ENCODE data around the gene CWC27.
"Not testable (repeated sequence)": the region's sequence is repeated elsewhere in the genome, so short reads cannot be mapped to it uniquely, and the experiment has no call there.

CWC27 gene

DNA sequence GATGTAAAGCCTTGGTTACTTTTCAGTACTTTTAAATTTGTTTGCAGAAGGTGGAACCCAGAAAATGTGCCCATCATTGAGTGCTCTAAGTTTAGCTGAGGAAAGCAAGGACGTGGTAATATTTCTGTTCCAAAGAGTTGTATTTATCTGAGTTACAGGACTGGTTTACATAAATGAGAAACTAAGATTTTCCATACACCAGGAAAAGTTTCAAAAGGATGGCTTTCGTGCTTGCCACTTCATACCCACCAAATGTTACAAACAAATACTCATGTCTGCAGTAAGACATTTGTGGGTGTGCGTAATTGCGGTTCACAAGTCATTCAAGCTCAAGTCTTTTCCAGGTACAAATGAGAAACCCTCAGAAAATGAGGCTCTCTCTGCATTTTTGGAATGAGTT lies 68.1 kb downstream of the CWC27 start:
- no peak for DNase-seq (ENCODE audit: low read depth in 3 of 3, low spot score in 1 of 3)

DNA sequence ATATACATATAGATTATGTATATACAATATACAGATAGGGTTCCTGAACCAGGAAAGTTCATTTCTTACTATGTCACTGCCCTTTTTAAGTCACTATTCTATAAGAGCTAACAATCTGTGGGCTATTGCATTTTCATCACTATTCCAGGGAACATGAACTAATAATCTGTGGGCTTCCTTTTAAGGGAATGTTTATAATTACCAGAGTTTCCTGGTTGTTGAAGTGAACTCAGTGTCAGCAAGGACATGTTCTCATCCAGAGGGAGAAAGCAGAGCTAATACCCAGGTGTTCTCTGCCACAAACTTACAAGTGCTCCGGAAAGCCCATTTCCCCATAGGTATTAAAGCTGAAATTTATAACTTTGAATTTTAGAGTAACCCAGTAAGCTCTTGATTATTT lies 69.6 kb downstream of the CWC27 start:
- DNase-seq (ENCODE audit: low read depth in 3 of 3, low spot score in 1 of 3), result no peak

DNA sequence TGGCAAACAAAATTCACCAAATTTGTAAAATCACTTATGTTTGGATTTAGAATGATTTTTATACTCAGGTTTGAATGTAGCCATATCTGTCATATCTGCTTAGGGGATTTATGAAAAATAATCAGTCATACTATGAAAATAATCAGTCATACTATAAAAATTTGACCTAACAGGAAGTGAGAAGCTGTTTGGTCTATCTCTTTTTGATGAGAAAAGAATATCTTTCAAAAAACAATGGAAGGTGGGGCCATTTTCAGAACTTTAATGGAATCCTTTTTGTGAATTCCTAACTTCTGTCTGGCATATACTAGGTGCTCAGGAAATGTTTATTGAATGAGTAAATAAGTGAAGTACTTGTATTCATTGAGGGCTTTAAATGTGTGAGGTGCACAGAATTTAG lies 70.1 kb downstream of the CWC27 start:
- no peak for DNase-seq (ENCODE audit: low read depth in 3 of 3, low spot score in 1 of 3)

- DNase-seq (ENCODE audit: low read depth in 3 of 3, low spot score in 1 of 3), result no peak
Observed at GRCh38 chr5:64839936-64840335, 71.2 kb downstream of the CWC27 start.

- DNase-seq (ENCODE audit: low read depth in 3 of 3, low spot score in 1 of 3), result no peak
Observed at GRCh38 chr5:64840958-64841357, 72.2 kb downstream of the CWC27 start.

- DNase-seq (ENCODE audit: low read depth in 3 of 3, low spot score in 1 of 3), result no peak
Observed at GRCh38 chr5:64853777-64854176, 85.0 kb downstream of the CWC27 start.

GRCh38 chr5:64854855-64855254 lies 86.1 kb downstream of the CWC27 start:
- no peak for DNase-seq (ENCODE audit: low read depth in 3 of 3, low spot score in 1 of 3)

GRCh38 chr5:64859881-64860280 lies 91.2 kb downstream of the CWC27 start:
- no peak for DNase-seq (ENCODE audit: low read depth in 3 of 3, low spot score in 1 of 3)

GRCh38 chr5:64861281-64861680 lies 92.6 kb downstream of the CWC27 start:
- DNase-seq (ENCODE audit: low read depth in 3 of 3, low spot score in 1 of 3), result no peak

GRCh38 chr5:64864171-64864570 lies 95.4 kb downstream of the CWC27 start:
- no peak for DNase-seq (ENCODE audit: low read depth in 3 of 3, low spot score in 1 of 3)

- DNase-seq (ENCODE audit: low read depth in 3 of 3, low spot score in 1 of 3), result no peak
Observed at GRCh38 chr5:64865662-64866061, 96.9 kb downstream of the CWC27 start.

DNA sequence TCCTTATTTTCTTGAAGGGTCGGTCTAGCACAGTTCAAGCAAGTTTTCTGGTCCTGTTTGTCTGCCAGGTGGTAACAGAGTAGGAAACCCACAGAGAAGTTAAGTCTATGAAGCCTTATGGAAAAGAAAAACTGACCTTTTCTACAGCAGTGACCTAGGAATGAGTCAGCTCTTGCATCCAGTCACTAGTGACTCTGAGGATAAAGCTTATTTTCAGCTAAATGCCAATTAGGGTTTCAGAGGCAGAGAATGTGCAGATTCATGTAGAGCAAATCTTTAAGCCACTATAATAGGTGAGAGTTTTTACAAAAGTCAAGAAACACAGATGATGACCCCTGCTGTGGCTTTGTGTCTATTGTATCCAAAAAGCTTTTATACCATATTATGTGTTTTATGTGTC lies 100.7 kb downstream of the CWC27 start:
- DNase-seq (ENCODE audit: low read depth in 3 of 3, low spot score in 1 of 3), result no peak

- DNase-seq (ENCODE audit: low read depth in 3 of 3, low spot score in 1 of 3), result no peak
Observed at GRCh38 chr5:64872044-64872443, 103.3 kb downstream of the CWC27 start.

- no peak for DNase-seq (ENCODE audit: low read depth in 3 of 3, low spot score in 1 of 3)
Observed at GRCh38 chr5:64873441-64873840, 104.7 kb downstream of the CWC27 start.

DNA sequence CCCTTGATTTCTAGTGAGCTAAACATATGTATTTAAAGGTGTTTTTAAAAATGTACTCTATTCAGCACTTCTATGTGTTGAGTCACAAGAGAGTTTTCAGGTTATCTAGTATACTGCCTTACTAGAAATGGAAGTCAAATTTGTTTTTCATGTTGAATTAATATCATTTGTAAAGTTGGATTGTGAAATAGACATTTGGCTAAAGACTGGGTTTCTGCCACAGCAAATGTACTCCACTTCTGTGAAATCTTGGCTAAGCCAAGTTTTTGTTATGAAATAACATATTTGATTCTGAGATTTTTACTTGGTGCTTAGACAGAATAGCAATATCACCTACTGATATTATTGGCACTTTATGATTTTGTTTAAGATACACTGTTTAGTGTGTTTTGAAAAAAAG lies 106.0 kb downstream of the CWC27 start:
- DNase-seq (ENCODE audit: low read depth in 3 of 3, low spot score in 1 of 3), result no peak

DNA sequence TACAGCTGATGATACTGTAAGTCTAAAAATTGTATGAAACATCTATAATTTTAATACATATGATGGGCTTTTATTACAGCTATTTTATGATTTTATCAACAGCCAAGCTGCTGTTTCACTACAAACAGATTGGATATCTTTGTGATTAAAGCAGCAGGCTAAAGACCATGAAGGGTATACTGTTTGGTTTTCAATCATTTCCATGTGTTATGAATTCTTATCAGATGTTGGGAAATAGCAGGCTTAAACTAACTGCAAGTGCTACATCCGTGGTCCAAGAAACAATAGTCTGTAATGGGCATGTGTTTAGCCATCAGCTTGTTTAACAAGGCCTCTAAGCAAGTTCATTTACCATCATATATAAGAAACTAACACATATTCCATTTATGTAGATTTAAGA lies 107.5 kb downstream of the CWC27 start:
- DNase-seq (ENCODE audit: low read depth in 3 of 3, low spot score in 1 of 3), result no peak

DNA sequence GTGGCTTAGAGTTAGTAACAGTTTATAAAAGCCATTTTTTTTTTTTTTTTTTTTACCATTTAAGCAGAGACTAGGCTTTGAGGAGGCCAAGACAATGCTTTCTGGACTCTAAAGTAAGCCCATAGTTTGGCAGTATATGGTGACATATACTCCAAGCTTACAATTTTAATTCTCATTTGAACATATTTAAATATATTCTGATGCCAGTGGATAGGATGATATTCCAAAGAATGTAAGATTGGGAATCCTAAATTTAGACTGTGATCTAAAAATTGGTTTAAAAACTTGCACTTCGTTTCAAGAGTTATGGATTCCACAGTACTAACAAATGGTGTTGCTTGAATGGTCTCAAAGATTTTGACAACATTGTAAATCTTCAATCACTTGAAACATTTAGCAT lies 112.1 kb downstream of the CWC27 start:
- DNase-seq (ENCODE audit: low read depth in 3 of 3, low spot score in 1 of 3), result no peak

DNA sequence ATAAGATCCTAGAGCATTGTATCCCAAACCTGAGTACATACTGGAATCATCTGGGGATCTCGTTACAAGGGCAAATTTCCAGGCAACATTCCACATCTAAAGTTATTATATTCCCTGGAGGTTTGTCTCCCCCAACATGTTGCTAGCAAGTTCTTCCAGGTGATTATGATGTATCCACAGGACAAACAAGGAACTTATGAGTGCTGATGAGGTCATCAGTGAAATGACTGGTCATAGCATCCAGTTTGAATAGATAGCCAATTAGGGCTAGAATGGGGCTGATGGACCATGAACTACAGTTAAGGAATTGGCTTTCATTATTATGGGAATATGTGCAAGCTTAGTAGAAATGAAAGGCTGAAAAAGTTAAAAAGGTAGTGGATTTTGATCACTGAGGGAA lies 115.2 kb downstream of the CWC27 start:
- no peak for DNase-seq (ENCODE audit: low read depth in 3 of 3, low spot score in 1 of 3)

DNA sequence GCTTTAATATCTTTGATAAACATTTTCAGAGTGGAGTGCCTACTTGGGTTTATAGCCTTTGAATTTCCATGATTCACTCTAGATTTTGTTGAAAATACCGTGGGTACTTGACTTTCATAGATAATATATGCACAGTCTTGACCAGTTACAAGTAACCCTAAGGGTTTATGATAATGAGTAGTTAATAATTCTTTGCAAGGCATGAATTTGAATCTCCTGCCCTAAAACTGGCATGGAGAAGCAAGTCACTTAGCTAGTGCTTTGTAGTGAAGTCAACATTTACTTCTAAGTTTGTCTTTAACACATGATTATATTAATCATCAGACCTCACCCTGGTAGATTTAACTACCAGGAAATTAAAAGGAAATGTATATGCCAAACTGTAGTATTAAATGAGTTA lies 115.8 kb downstream of the CWC27 start:
- DNase-seq (ENCODE audit: low read depth in 3 of 3, low spot score in 1 of 3), result no peak

GRCh38 chr5:64887910-64888309 lies 119.2 kb downstream of the CWC27 start:
- DNase-seq (ENCODE audit: low read depth in 3 of 3, low spot score in 1 of 3), result no peak

- no peak for DNase-seq (ENCODE audit: low read depth in 3 of 3, low spot score in 1 of 3)
Observed at GRCh38 chr5:64895748-64896147, 127.0 kb downstream of the CWC27 start.

DNA sequence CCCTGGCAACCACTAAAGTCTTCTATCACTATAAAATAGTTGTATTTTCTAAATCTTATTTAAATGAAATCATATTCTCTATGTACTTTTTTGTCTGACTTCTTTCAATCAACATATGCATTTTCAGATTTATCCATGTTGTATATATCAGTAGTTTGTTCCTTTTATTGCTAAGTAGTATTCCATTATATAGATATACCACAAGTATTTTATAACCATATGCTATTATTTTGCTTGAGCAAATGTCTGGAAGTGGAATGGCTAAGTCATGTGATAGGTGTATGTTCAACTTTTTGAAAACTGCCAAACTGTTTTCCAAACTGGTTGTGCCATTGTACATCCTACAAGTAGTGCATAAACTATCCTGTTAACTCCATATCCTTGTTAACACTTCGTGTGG lies 131.1 kb downstream of the CWC27 start:
- no peak for DNase-seq (ENCODE audit: low read depth in 3 of 3, low spot score in 1 of 3)

- DNase-seq (ENCODE audit: low read depth in 3 of 3, low spot score in 1 of 3), result no peak
Observed at GRCh38 chr5:64900618-64901017, 131.9 kb downstream of the CWC27 start.

- DNase-seq (ENCODE audit: low read depth in 3 of 3, low spot score in 1 of 3), result not testable (repeated sequence)
Observed at GRCh38 chr5:64907399-64907798, 138.7 kb downstream of the CWC27 start.

All from stimulated activated CD4-positive, alpha-beta T cell treated with anti-CD3 and anti-CD28 coated beads, TNF-alpha, amount 100 ng/mL, for 1 hour (primary cell).